Measurements from ENCODE around the gene ARHGAP27.

GRCh38 chr17:45387739-45388138 lies 44.9 kb downstream of the ARHGAP27 start:
- TF ChIP-seq CTCF (IDR thresholded peaks at IDR 0.05; ENCODE audit: insufficient read depth, low read depth, low read length) (no peak), EZH2 (IDR thresholded peaks at IDR 0.05; ENCODE audit: insufficient read depth, low read length) (no peak)
